ENCODE measurements around the gene LY6G6C. TPM values are rescaled to one million over a fixed set of nuclear protein-coding genes. Genes with fewer than 3 reads are reported as not detected.

The LY6G6C gene
- total RNA-seq, 4 donors from 2014 or later: not detected

GRCh38 chr6:31702405-31702818 lies 19.1 kb downstream of the LY6G6C start:
- intact Hi-C loops (cut with DNase I): no loop called here
- Histone ChIP-seq H3K27ac (replicated peaks in 1 of 4) (peak overlapping the region; percentile 90 to 99 (median 97)), H3K4me1 (peaks cover 21 to 45% (median 32%) of the 10 kb centered on the region in 4 donors), H3K36me3 (peaks cover 12 to 36% (median 22%) of the 10 kb centered on the region in 4 donors), H3K27me3 (no peaks in the 10 kb centered on the region), H3K9me3 (no peaks in the 10 kb centered on the region), H3K4me3 (peak overlapping the region; percentile 64 to 86 (median 80))
- under 1% methylated on average over 10 of the region's 10 CpGs for WGBS
- TF ChIP-seq EP300 (IDR thresholded peaks at IDR 0.05) (no peak), CTCF (IDR thresholded peaks at IDR 0.05) (no peak), POLR2A (IDR thresholded peaks at IDR 0.05; ENCODE audit: low read depth) (no peak), POLR2AphosphoS5 (IDR thresholded peaks at IDR 0.05) (no peak)
- no peak for DNase-seq (ENCODE audit: extremely low spot score)

- Histone ChIP-seq H3K27me3 (no peaks in the 10 kb centered on the region), H3K27ac (replicated peaks in 1 of 4) (peak overlapping the region; percentile 90 to 99 (median 97)), H3K4me3 (peak overlapping the region; percentile 64 to 86 (median 80)), H3K4me1 (peaks cover 21 to 49% (median 32%) of the 10 kb centered on the region in 4 donors), H3K9me3 (no peaks in the 10 kb centered on the region), H3K36me3 (peaks cover 13 to 41% (median 25%) of the 10 kb centered on the region in 4 donors)
- DNase-seq (ENCODE audit: extremely low spot score): no peak
- TF ChIP-seq POLR2A (IDR thresholded peaks at IDR 0.05; ENCODE audit: low read depth) (no peak), EP300 (IDR thresholded peaks at IDR 0.05) (no peak), POLR2AphosphoS5 (IDR thresholded peaks at IDR 0.05) (no peak), CTCF (IDR thresholded peaks at IDR 0.05) (no peak)
- intact Hi-C loops (cut with DNase I): no loop called here
- 13% methylated on average over 7 of the region's 7 CpGs for WGBS
Measured at GRCh38 chr6:31701666-31702404, 19.7 kb downstream of the LY6G6C start.

- no peaks in the 10 kb centered on the region for H3K27me3 ChIP-seq
- 91% methylated on average over 5 of the region's 5 CpGs for WGBS
- peak overlapping the region in 1 of 4 donors; percentile 81 for H3K4me3 ChIP-seq
- H3K4me1 ChIP-seq: peaks cover 21 to 49% (median 32%) of the 10 kb centered on the region in 4 donors
- peak overlapping the region in 2 of 4 donors; percentile 19 to 90 for H3K27ac ChIP-seq (replicated peaks in 1 of 4)
- no peak for TF ChIP-seq POLR2AphosphoS5 (IDR thresholded peaks at IDR 0.05)
- TF ChIP-seq POLR2A (IDR thresholded peaks at IDR 0.05; ENCODE audit: low read depth): no peak
- no peak for TF ChIP-seq EP300 (IDR thresholded peaks at IDR 0.05)
- TF ChIP-seq CTCF (IDR thresholded peaks at IDR 0.05): no peak
- intact Hi-C loops (cut with DNase I): no loop called here
- peaks cover 23 to 51% (median 35%) of the 10 kb centered on the region in 4 donors for H3K36me3 ChIP-seq
- H3K9me3 ChIP-seq: no peaks in the 10 kb centered on the region
- DNase-seq (ENCODE audit: extremely low spot score): no peak
Measured at GRCh38 chr6:31700740-31701401, 20.7 kb downstream of the LY6G6C start.

GRCh38 chr6:31697555-31697954 lies 24.0 kb downstream of the LY6G6C start:
- TF ChIP-seq POLR2A (IDR thresholded peaks at IDR 0.05; ENCODE audit: low read depth) (no peak), EP300 (IDR thresholded peaks at IDR 0.05) (no peak), POLR2AphosphoS5 (IDR thresholded peaks at IDR 0.05) (no peak), CTCF (IDR thresholded peaks at IDR 0.05) (no peak)
- H3K4me1 ChIP-seq: peaks cover 17 to 43% (median 25%) of the 10 kb centered on the region in 4 donors
- peaks cover 50 to 84% (median 68%) of the 10 kb centered on the region in 4 donors for H3K36me3 ChIP-seq
- H3K27ac ChIP-seq (replicated peaks in 1 of 4): no peak overlapping the region
- intact Hi-C loops (cut with DNase I): no loop called here
- WGBS: 30% methylated on average over 3 of the region's 3 CpGs
- no peak for DNase-seq (ENCODE audit: extremely low spot score)
- no peaks in the 10 kb centered on the region for H3K9me3 ChIP-seq
- no peak overlapping the region for H3K4me3 ChIP-seq
- H3K27me3 ChIP-seq: no peaks in the 10 kb centered on the region
